ENCODE measurements around the gene ITGAL. TPM values are rescaled to one million over a fixed set of nuclear protein-coding genes. Genes with fewer than 3 reads are reported as not detected.

The ITGAL gene
- total RNA-seq, 1 donor from 2014 or later: 240 TPM

DNA sequence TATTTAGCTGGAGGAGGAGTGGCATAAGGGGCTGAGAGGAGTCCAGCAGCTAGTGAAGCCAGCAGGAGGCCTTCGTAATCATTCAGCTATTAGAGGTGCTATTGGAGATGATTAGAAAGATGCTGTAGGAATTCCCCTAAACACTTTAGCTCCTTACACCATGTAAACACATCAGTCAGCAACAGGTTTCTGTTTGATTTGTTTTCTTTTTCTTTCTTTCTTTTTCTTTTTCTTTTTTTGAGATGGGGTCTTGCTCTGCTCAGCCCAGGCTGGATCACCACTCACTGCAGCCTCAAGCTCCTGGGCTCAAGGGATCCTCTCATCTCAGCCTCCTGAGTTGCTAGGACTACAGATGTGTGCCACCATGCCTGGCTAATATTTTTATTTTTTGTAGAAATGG is 16.2 kb upstream of the ITGAL start:
- Mint-ChIP-seq H3K36me3 (ENCODE audit: low read depth) (no peaks in the 10 kb centered on the region), H3K27me3 (no peaks in the 10 kb centered on the region), H3K4me1 (peaks cover 77% of the 10 kb centered on the region), H3K9me3 (no peaks in the 10 kb centered on the region), H3K27ac (peak overlapping the region; percentile 96), H3K4me3 (no peak overlapping the region)
- TF ChIP-seq, protein P1, sequence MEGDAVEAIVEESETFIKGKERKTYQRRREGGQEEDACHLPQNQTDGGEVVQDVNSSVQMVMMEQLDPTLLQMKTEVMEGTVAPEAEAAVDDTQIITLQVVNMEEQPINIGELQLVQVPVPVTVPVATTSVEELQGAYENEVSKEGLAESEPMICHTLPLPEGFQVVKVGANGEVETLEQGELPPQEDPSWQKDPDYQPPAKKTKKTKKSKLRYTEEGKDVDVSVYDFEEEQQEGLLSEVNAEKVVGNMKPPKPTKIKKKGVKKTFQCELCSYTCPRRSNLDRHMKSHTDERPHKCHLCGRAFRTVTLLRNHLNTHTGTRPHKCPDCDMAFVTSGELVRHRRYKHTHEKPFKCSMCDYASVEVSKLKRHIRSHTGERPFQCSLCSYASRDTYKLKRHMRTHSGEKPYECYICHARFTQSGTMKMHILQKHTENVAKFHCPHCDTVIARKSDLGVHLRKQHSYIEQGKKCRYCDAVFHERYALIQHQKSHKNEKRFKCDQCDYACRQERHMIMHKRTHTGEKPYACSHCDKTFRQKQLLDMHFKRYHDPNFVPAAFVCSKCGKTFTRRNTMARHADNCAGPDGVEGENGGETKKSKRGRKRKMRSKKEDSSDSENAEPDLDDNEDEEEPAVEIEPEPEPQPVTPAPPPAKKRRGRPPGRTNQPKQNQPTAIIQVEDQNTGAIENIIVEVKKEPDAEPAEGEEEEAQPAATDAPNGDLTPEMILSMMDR (IDR thresholded peaks at IDR 0.05): no peak
- ATAC-seq (ENCODE audit: low read depth): no peak
- no peak for DNase-seq
- intact Hi-C loops (cut with micrococcal nuclease): loop anchor here (5.0 kb wide), 1 partner anchor 236 kb away; no protein-coding TSS in a partner anchor
- POLR2A ChIA-PET: interaction anchor here (0.6 to 10.5 kb wide), 8 partner anchors 10 to 78 kb away, joined by 3 to 421 read pairs (median 4); partner anchors contain the start of genes DCTPP1, ITGAL and ZNF747
- CTCF ChIA-PET: interaction anchor here (1.0 to 2.2 kb wide), 3 partner anchors 15 to 26 kb away, joined by 3 to 8 read pairs (median 7); partner anchors contain the start of gene DCTPP1

DNA sequence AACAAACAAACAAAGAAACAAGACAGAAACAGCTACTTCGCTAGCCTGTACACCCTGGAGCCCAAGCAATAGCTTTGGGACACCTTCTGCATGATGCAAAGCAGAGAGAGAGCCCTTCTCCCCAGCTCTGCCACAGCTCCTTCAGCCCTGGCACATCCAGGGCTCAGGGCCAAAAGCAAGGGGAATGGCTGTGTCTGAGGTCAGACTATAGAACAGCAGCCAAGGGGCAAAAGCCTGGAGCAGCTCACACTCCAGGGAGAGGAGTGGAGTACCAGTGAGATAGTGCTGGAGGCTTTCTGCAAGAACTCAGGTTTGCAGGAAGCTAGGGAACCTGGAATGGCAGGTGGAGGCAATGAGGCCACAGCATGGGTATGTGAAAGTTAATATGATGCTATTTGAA is 15.3 kb upstream of the ITGAL start:
- Mint-ChIP-seq H3K36me3 (ENCODE audit: low read depth) (no peaks in the 10 kb centered on the region), H3K27ac (peak overlapping the region; percentile 96), H3K4me1 (peaks cover 76% of the 10 kb centered on the region), H3K27me3 (no peaks in the 10 kb centered on the region), H3K4me3 (no peak overlapping the region), H3K9me3 (no peaks in the 10 kb centered on the region)
- intact Hi-C loops (cut with micrococcal nuclease): loop anchor here (5.0 kb wide), 1 partner anchor 235 kb away; no protein-coding TSS in a partner anchor
- TF ChIP-seq, protein P1 (IDR thresholded peaks at IDR 0.05): no peak
- ChIA-PET POLR2A (interaction anchor here (0.6 to 10.5 kb wide), 13 partner anchors 9 to 237 kb away, joined by 3 to 421 read pairs (median 6); partner anchors contain the start of genes DCTPP1, ITGAL and ZNF747), CTCF (interaction anchor here (1.6 to 2.6 kb wide), 4 partner anchors 8 to 78 kb away, joined by 7 to 14 read pairs (median 9); partner anchors contain the start of genes DCTPP1 and ZNF747)
- DNase-seq (no peak), ATAC-seq (ENCODE audit: low read depth) (no peak)

GRCh38 chr16:30457743-30458560 is 14.6 kb upstream of the ITGAL start:
- DNase-seq: no peak
- POLR2A ChIA-PET: interaction anchor here (0.5 to 10.5 kb wide), 26 partner anchors 8 to 237 kb away, joined by 3 to 421 read pairs (median 6); partner anchors contain the start of genes DCTPP1, FBRS, ITGAL and SEPHS2

GRCh38 chr16:30458561-30459394 is 13.8 kb upstream of the ITGAL start:
- H3K27ac Mint-ChIP-seq: peak overlapping the region; percentile 96
- TF ChIP-seq, protein P1 (IDR thresholded peaks at IDR 0.05): no peak
- H3K9me3 Mint-ChIP-seq: no peaks in the 10 kb centered on the region
- H3K4me3 Mint-ChIP-seq: peak overlapping the region; percentile 66
- no peaks in the 10 kb centered on the region for H3K27me3 Mint-ChIP-seq
- ATAC-seq (ENCODE audit: low read depth) (peak; percentile 92), DNase-seq (peak; percentile 69)
- H3K4me1 Mint-ChIP-seq: peaks cover 65% of the 10 kb centered on the region
- POLR2A ChIA-PET: interaction anchor here (0.5 to 10.5 kb wide), 24 partner anchors 9 to 1117 kb away, joined by 3 to 421 read pairs (median 6); partner anchors contain the start of genes DCTPP1, FBRS, ITGAL and SEPHS2
- no peaks in the 10 kb centered on the region for H3K36me3 Mint-ChIP-seq (ENCODE audit: low read depth)
- CTCF ChIA-PET: interaction anchor here (1.2 to 2.6 kb wide), 6 partner anchors 9 to 76 kb away, joined by 3 to 15 read pairs (median 8); partner anchors contain the start of genes ITGAL, SEPHS2 and ZNF747
- intact Hi-C loops (cut with micrococcal nuclease): loop anchor here (1.0 to 5.0 kb wide), 2 partner anchors 14 to 234 kb away; partner anchors contain the start of gene ITGAL

More at GRCh38 chr16:30457743-30458560, 14.6 kb upstream of the ITGAL start:
- Mint-ChIP-seq H3K9me3 (no peaks in the 10 kb centered on the region), H3K4me3 (peak overlapping the region; percentile 66), H3K36me3 (ENCODE audit: low read depth) (no peaks in the 10 kb centered on the region), H3K27me3 (no peaks in the 10 kb centered on the region), H3K27ac (peak overlapping the region; percentile 96), H3K4me1 (peaks cover 69% of the 10 kb centered on the region)
- TF ChIP-seq, protein P1 (IDR thresholded peaks at IDR 0.05): no peak
- CTCF ChIA-PET: interaction anchor here (1.2 to 2.6 kb wide), 8 partner anchors 8 to 77 kb away, joined by 3 to 15 read pairs (median 8); partner anchors contain the start of genes DCTPP1, ITGAL, SEPHS2 and ZNF747
- no peak for ATAC-seq (ENCODE audit: low read depth)
- intact Hi-C loops (cut with micrococcal nuclease): loop anchor here (1.0 to 5.0 kb wide), 2 partner anchors 14 to 234 kb away; partner anchors contain the start of gene ITGAL

Measured in activated B cell treated with CpG ODN at 0.5 μM for 24 hours (primary cell).